Type B pancreatic cell (in vitro differentiated cells): Measurements from ENCODE around the gene CDC14A. TPM values are rescaled to one million over a fixed set of nuclear protein-coding genes. Genes with fewer than 3 reads are reported as not detected.

Experiments used
- DNase-seq: peaks from one replicate; pipeline ENCODE4 v3.0.0; 2021; ENCODE audit warnings: mixed read lengths; ENCODE audit not compliant: unreplicated experiment; ENCODE audit errors: extremely low spot score
- H3K27ac Mint-ChIP-seq: 2 replicates; pipeline ENCODE4 v1.8.0; 2021; ENCODE audit warnings: mild to moderate bottlenecking, mixed read lengths
- H3K27me3 Mint-ChIP-seq: 2 replicates; pipeline ENCODE4 v1.8.0; 2021; ENCODE audit warnings: mixed read lengths
- H3K36me3 Mint-ChIP-seq: 2 replicates; pipeline ENCODE4 v1.8.0; 2021; ENCODE audit warnings: mixed read lengths
- H3K4me1 Mint-ChIP-seq: one replicate; pipeline ENCODE4 v1.8.0; 2021; ENCODE audit warnings: mixed read lengths; ENCODE audit not compliant: unreplicated experiment
- H3K4me3 Mint-ChIP-seq: 2 replicates; pipeline ENCODE4 v1.8.0; 2021; ENCODE audit warnings: mild to moderate bottlenecking, mixed read lengths
- H3K9me3 Mint-ChIP-seq: 2 replicates; pipeline ENCODE4 v1.8.0; 2021; ENCODE audit warnings: mixed read lengths
- total RNA-seq: library from RNA; stranded (reverse); gene quantifications from 2 replicates; pipeline ENCODE4 v1.2.1, GENCODE V29; 2021; ENCODE audit warnings: low replicate concordance
- TF ChIP-seq, protein P1 (sequence below): fragments of 200-600 bp; sonication (generic); conservative IDR thresholded peaks from 2 replicates; pipeline ENCODE4 v1.5.0; 2021; ENCODE audit warnings: antibody characterized with exemption, mild to moderate bottlenecking

CDC14A gene
- total RNA-seq, 1 donor from 2014 or later = 11.4 TPM

- TF ChIP-seq, protein P1, sequence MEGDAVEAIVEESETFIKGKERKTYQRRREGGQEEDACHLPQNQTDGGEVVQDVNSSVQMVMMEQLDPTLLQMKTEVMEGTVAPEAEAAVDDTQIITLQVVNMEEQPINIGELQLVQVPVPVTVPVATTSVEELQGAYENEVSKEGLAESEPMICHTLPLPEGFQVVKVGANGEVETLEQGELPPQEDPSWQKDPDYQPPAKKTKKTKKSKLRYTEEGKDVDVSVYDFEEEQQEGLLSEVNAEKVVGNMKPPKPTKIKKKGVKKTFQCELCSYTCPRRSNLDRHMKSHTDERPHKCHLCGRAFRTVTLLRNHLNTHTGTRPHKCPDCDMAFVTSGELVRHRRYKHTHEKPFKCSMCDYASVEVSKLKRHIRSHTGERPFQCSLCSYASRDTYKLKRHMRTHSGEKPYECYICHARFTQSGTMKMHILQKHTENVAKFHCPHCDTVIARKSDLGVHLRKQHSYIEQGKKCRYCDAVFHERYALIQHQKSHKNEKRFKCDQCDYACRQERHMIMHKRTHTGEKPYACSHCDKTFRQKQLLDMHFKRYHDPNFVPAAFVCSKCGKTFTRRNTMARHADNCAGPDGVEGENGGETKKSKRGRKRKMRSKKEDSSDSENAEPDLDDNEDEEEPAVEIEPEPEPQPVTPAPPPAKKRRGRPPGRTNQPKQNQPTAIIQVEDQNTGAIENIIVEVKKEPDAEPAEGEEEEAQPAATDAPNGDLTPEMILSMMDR = no peak
- no peak overlapping the region for H3K27ac Mint-ChIP-seq
These were observed 124.5 kb downstream of the CDC14A start for GRCh38 chr1:100476735-100477290.

DNA sequence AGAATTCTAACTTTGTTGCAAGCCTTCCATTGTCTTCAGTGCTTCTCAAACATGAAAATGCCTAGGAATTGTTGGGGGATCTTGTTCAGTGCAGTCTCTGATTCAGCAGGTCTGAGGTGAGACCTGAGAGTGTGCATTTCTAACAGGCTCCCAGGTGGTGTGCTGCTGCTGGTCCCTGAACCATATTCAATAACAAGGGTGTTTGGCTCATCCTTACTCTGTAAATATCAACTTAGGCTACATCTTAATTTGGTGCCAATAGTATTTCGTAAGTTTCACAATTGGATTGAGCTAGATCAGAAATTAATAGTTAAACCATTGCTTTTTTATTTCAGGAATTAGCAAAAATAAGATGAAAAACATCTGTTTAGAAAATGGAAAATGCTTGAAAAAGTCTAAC, 126.5 kb downstream of the CDC14A start:
- no peak for DNase-seq
- H3K9me3 Mint-ChIP-seq = no peaks in the 10 kb centered on the region
- H3K27ac Mint-ChIP-seq = no peak overlapping the region
- no peaks in the 10 kb centered on the region for H3K27me3 Mint-ChIP-seq
- no peaks in the 10 kb centered on the region for H3K4me1 Mint-ChIP-seq
- H3K36me3 Mint-ChIP-seq = no peaks in the 10 kb centered on the region
- H3K4me3 Mint-ChIP-seq = no peak overlapping the region
- TF ChIP-seq, protein P1 = no peak

More at GRCh38 chr1:100476735-100477290, 124.5 kb downstream of the CDC14A start:
- no peak for DNase-seq
- Mint-ChIP-seq H3K27me3 (no peaks in the 10 kb centered on the region), H3K4me1 (no peaks in the 10 kb centered on the region), H3K36me3 (peaks cover 4% of the 10 kb centered on the region), H3K4me3 (no peak overlapping the region), H3K9me3 (no peaks in the 10 kb centered on the region)

GRCh38 chr1:100479620-100480338, 127.5 kb downstream of the CDC14A start:
- Mint-ChIP-seq H3K4me3 (no peak overlapping the region), H3K27ac (no peak overlapping the region), H3K4me1 (no peaks in the 10 kb centered on the region), H3K9me3 (no peaks in the 10 kb centered on the region), H3K36me3 (peaks cover 4% of the 10 kb centered on the region), H3K27me3 (no peaks in the 10 kb centered on the region)
- TF ChIP-seq, protein P1 = no peak
- DNase-seq = no peak

DNA sequence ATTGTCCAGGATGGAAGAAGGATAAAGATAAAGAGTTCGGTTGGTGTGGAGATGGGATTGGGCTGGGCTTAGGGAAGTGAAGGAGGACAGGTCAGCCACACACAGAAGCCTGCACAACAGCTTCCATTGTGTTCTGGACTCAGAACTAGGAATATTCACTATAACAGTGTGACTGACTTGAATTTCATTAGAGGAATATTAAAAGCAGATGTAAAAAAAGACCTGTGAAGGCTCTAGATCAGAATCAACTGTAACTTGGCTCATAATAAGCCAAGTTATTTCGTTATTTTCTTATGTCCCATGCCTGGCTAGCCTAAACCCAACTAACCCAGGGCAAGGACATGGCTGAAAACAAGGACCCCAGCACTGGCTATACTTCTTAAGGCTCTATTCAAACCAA, 129.0 kb downstream of the CDC14A start:
- DNase-seq = no peak
- H3K9me3 Mint-ChIP-seq = no peaks in the 10 kb centered on the region
- peaks cover 4% of the 10 kb centered on the region for H3K36me3 Mint-ChIP-seq
- H3K4me3 Mint-ChIP-seq = no peak overlapping the region
- H3K27me3 Mint-ChIP-seq = no peaks in the 10 kb centered on the region
- H3K4me1 Mint-ChIP-seq = no peaks in the 10 kb centered on the region
- TF ChIP-seq, protein P1 = no peak
- H3K27ac Mint-ChIP-seq = no peak overlapping the region

GRCh38 chr1:100482167-100482566, 129.9 kb downstream of the CDC14A start:
- no peak for DNase-seq
- no peaks in the 10 kb centered on the region for H3K4me1 Mint-ChIP-seq
- TF ChIP-seq, protein P1 = no peak
- no peak overlapping the region for H3K27ac Mint-ChIP-seq
- no peaks in the 10 kb centered on the region for H3K27me3 Mint-ChIP-seq
- H3K4me3 Mint-ChIP-seq = no peak overlapping the region
- H3K9me3 Mint-ChIP-seq = no peaks in the 10 kb centered on the region
- peaks cover 4% of the 10 kb centered on the region for H3K36me3 Mint-ChIP-seq
